Omental fat pad (tissue), 4 donors: ENCODE results near the gene FASN. TPM values are rescaled to one million over a fixed set of nuclear protein-coding genes. Genes with fewer than 3 reads are reported as not detected.
A peak's percentile ranks its signal among the peaks of the same experiment; 100 is the strongest.
"Not testable (repeated sequence)": the region's sequence is repeated elsewhere in the genome, so short reads cannot be mapped to it uniquely, and the experiment has no call there.

Experiments used
- ATAC-seq: fragments of 150-250 bp; one replicate; pipeline ENCODE4 v1.9.1; 2016; ENCODE audit warnings: mild to moderate bottlenecking, moderate library complexity; ENCODE audit not compliant: low FRiP score
- DNase-seq: peaks from one replicate; pipeline ENCODE4 v3.0.0-alpha.2; 2019; ENCODE audit warnings: low spot score
- total RNA-seq, 4 donors: library from RNA; depleted of rRNA; stranded (reverse); fragments of >200 nt; gene quantifications; one replicate each; pipeline ENCODE4 v1.1.0, GENCODE V29; 2016
- TF ChIP-seq, protein P1 (sequence below), 3 donors: fragments of 450-650 bp; IDR thresholded peaks; one replicate each; pipeline ENCODE4 v1.5.1; 2016 to 2017; ENCODE audit warnings: antibody characterized with exemption in 3 of 3, mild to moderate bottlenecking in 3 of 3, moderate library complexity in 2 of 3

FASN gene
- 1,000 to 10,000 TPM in 1 of 4 donors, 100 to 1,000 TPM in 3; 313 to 1,522 (median 467) TPM for total RNA-seq

DNA sequence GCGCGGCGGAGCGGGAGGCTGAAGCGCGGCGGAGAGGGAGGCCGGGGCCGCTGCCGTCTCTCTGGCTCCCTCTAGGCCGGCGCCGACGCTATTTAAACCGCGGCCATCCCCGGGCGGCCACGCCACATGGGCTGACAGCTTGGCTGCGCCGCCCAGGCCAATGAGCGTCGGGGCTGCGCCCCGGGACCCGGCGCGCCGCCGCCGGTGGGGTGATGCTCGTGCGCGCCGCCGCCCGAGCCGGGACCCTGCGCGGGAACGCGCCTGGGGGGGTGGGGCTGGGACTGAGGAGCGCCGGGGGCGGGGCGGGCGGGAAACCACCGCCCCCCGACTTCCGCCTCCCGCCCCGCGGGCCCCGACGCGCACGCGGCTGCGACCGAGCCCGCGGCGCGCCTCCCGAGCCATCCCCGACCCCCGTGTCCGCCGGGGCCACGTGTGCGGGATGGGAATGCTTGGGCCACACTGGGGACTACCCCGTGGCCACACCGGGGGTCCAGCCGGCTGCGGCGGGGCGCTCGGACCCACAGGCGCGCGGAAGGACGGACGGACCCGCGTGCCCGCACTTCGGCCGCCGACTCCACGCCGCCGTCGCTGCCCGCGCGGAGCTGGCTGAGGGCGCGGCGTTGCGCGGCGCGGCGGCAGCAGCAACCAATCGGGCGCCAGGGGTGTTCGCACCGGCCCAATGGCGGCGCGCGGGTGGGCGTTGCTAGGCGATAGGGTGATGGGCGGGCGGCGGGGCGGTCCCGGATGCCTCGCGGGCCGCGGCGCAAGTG lies at the start of gene FASN:
TSS of gene FASN (minus strand) at position 68 of the 770 bp plus-strand sequence. CDS start 1,791 bp downstream, outside the sequence.
- ATAC-seq, result peak; percentile 86
- TF ChIP-seq, protein P1, sequence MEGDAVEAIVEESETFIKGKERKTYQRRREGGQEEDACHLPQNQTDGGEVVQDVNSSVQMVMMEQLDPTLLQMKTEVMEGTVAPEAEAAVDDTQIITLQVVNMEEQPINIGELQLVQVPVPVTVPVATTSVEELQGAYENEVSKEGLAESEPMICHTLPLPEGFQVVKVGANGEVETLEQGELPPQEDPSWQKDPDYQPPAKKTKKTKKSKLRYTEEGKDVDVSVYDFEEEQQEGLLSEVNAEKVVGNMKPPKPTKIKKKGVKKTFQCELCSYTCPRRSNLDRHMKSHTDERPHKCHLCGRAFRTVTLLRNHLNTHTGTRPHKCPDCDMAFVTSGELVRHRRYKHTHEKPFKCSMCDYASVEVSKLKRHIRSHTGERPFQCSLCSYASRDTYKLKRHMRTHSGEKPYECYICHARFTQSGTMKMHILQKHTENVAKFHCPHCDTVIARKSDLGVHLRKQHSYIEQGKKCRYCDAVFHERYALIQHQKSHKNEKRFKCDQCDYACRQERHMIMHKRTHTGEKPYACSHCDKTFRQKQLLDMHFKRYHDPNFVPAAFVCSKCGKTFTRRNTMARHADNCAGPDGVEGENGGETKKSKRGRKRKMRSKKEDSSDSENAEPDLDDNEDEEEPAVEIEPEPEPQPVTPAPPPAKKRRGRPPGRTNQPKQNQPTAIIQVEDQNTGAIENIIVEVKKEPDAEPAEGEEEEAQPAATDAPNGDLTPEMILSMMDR (IDR thresholded peaks at IDR 0.05), result no peak
- peak; percentile 79 for DNase-seq

- ATAC-seq (no peak), DNase-seq (no peak)
- TF ChIP-seq, protein P1 (IDR thresholded peaks at IDR 0.05), result no peak
Observed at GRCh38 chr17:82146663-82147654, 48.9 kb upstream of the FASN start.

DNA sequence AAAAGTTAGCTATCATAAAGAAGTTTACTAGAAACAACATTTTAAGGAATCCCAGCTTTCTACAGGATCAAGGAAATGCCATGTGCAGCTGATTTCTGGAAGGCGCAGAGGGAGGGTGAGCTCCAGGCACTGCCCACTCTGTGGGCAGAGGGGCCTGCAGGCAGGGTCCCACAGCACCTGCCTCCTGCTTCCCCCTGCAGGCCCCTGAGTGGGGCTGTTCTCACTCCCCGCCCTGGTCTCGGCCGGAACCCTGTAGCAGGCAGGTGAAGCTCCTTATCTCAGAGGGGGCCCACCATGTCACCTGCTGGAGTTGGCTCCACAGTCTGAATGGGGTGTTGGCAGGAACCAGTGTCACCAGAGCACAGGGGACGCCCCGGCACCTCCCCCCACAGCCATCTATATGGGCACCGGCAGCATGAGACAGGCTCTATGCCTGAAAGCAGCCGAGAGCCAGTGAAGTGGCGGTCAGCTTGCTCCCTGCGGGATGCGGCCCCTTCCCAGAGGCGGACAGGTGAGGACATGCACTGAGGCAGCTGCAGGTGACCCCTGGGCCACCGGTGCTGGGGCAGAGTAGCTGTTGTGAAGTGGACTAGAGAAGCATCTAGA lies 47.6 kb upstream of the FASN start:
- ATAC-seq (peak; percentile 14), DNase-seq (no peak)
- TF ChIP-seq, protein P1 (IDR thresholded peaks at IDR 0.05), result no peak

- TF ChIP-seq, protein P1 (IDR thresholded peaks at IDR 0.05), result no peak
- DNase-seq (no peak), ATAC-seq (no peak)
Observed at GRCh38 chr17:82143333-82143732, 45.3 kb upstream of the FASN start.

DNA sequence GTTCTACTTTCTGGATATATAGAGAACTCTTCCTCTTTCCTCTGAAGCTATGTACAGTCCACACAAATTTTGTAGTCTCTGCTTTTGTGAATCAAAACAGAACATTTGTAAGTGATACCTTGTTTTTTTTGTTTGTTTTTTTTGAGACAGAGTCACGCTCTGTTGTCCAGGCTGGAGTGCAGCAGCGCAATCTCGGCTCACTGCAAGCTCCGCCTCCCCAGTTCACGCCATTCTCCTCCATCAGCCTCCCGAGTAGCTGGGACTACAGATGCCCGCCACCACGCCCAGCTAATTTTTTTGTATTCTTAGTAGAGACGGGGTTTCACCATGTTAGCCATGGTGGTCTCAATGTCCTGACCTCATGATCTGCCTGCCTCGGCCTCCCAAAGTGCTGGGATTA lies 41.9 kb upstream of the FASN start:
- not testable (repeated sequence) for DNase-seq, ATAC-seq

GRCh38 chr17:82138511-82138992 lies 40.5 kb upstream of the FASN start:
- TF ChIP-seq, protein P1 (IDR thresholded peaks at IDR 0.05), result no peak
- DNase-seq (no peak), ATAC-seq (no peak)

DNA sequence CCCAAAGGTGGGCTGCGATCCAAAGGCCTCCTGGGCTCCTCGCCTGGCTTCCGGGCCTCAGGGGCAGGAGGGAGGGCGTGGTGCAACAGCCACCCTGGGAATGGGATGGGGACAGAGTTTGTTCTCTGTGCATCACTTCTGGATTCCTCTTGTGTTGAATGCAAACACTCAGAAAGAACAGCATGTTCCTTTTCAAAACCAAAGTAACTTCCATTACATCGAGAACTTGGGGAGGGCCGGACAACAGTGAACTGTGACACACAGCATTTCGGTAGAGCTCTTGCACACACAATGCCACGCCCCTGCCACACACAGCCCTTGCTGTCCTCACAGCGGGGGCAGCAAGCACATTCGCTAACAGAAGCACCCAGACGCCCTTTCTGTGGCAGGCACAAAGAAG lies 36.1 kb upstream of the FASN start:
- ATAC-seq (peak; percentile 80), DNase-seq (no peak)
- TF ChIP-seq, protein P1 (IDR thresholded peaks at IDR 0.05), result no peak

GRCh38 chr17:82133166-82133953 lies 35.3 kb upstream of the FASN start:
- peak; percentile 57 for ATAC-seq
- not testable (repeated sequence) for DNase-seq
